MM.1S (cell line): ENCODE measurements around the gene TMEM150B.

Experiments used
- CTCF ChIP-seq: fragments of 300-600 bp; sonication (generic); IDR thresholded peaks from 2 replicates; pipeline ENCODE4 v1.5.1; 2016; ENCODE audit warnings: antibody characterized with exemption, low read length, mixed read lengths
- EZH2 ChIP-seq: fragments of 300-600 bp; sonication (generic); optimal IDR thresholded peaks from 2 replicates; pipeline ENCODE3; 2017; ENCODE audit warnings: low read depth, mild to moderate bottlenecking, antibody characterized with exemption, low read length, mixed read lengths

DNA sequence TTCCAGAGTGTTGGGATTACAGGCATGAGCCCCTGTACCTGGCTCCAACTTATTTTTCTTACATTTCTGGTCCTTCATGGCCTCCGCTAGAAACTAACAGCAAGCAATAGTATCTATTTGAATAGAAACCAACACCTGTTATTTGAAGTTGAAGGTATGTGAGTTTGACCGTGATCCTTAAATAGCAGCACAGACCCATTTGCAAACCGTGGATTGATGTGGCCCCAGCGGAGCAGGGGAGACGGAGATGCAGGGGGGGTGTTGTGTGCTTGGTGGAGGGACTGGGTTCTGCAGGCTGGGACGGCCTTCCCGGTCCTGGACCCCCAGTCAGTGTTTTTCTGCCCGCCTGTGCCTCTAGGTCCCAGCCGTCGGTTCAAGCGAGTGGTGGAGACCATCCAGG is 16.9 kb downstream of the TMEM150B start:
- TF ChIP-seq CTCF, result no peak
- no peak for TF ChIP-seq EZH2
